ENCODE measurements around the gene TACR1. TPM values are rescaled to one million over a fixed set of nuclear protein-coding genes. Genes with fewer than 3 reads are reported as not detected.

The TACR1 gene
- polyA plus RNA-seq, 3 donors = 1.1 to 1.7 (median 1.3) TPM

DNA sequence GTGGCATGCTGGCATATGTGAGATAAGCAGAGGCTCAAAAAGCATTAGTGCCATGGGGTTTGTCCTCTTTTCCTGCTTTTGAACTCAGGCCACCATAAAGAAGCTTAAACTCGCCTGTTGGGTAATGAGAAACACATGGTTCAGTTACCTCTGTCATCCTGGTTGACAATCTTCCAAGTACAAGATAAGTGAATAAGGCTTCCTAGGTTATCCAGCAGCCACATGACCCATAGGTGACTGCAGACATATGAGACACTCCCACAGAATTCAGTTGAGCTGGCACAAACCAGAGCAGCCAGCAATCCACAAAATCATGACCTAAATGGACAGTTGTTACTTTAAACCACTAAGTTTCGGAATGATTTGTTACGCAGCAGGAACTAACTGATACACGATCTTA is 97.3 kb downstream of the TACR1 start:
- no peak for DNase-seq (ENCODE audit: extremely low read depth in 1 of 11, low read depth in 9 of 11, low spot score in 4 of 11)

- DNase-seq (ENCODE audit: extremely low read depth in 1 of 11, low read depth in 9 of 11, low spot score in 4 of 11) = no peak
These were observed 98.5 kb downstream of the TACR1 start for GRCh38 chr2:75100801-75101151.

GRCh38 chr2:75100011-75100800 is 99.1 kb downstream of the TACR1 start:
- DNase-seq (ENCODE audit: extremely low read depth in 1 of 11, low read depth in 9 of 11, low spot score in 4 of 11) = no peak

- no peak for DNase-seq (ENCODE audit: extremely low read depth in 1 of 11, low read depth in 9 of 11, low spot score in 4 of 11)
These were observed 99.8 kb downstream of the TACR1 start for GRCh38 chr2:75099521-75099922.

DNA sequence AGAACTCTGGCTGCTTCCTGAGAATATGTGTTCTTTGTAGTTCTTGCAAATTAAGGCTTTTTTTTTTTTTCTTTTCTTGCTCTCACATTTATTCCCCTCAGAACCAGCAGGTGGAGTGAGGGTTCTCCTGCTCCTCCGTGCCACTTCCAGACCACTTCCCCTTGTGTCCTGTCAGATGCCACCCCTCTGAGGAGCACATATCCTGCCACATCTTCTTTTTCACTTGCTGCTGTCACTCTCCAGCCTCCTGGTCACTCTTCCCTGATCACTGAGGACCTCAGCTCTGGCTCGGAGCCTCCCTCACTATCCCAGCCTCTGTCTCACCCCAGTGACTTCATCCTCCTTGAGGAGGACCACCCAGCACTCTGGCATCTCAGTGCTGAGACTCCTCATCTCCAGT is 100.5 kb downstream of the TACR1 start:
- no peak for DNase-seq (ENCODE audit: extremely low read depth in 1 of 11, low read depth in 9 of 11, low spot score in 4 of 11)

GRCh38 chr2:75097831-75098230 is 101.5 kb downstream of the TACR1 start:
- no peak for DNase-seq (ENCODE audit: extremely low read depth in 1 of 11, low read depth in 9 of 11, low spot score in 4 of 11)

DNA sequence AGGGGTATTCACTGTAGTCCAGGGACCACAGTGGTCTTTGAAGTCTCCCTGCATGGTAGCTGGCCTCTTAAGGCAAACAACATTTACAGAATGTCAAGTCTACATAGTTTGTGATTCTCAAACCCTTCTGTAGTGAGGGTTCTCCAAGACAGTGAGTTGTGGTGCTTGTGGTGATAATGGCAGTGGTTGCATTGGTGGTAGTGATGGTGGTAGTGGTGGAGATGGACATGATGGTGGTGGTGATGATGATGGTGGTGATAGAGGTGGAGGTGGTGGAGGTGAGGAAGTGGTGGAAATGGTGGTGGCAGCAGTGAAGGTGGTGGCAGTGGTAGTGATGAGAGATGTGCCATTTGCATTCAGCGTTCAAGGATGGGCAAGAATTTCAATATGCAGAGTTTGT is 104.9 kb downstream of the TACR1 start:
- no peak for DNase-seq (ENCODE audit: extremely low read depth in 1 of 11, low read depth in 9 of 11, low spot score in 4 of 11)

- no peak for DNase-seq (ENCODE audit: extremely low read depth in 1 of 11, low read depth in 9 of 11, low spot score in 4 of 11)
These were observed 108.4 kb downstream of the TACR1 start for GRCh38 chr2:75090770-75091515.

- DNase-seq (ENCODE audit: extremely low read depth in 1 of 11, low read depth in 9 of 11, low spot score in 4 of 11) = no peak
These were observed 109.8 kb downstream of the TACR1 start for GRCh38 chr2:75089471-75089870.

DNA sequence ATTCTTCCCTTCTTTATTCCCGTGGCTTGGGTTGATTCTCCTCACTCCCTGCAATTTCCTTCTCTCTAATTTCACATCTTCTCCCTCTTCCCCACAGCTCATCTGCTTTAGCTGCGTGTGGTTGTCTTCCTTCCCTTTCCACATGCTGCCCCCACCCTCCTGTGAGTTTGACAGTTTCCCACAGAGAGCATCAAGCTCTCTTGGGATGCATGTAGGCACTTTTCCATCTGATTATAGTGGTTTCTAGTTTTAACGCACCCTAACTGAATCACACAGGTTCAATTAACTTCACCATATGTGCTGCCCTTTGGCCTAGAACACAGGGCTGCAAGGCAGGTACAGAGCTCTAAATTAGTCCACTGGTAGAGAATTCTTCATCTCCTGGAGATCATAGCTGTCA is 110.5 kb downstream of the TACR1 start:
- no peak for DNase-seq (ENCODE audit: extremely low read depth in 1 of 11, low read depth in 9 of 11, low spot score in 4 of 11)

GRCh38 chr2:75087736-75088135 is 111.6 kb downstream of the TACR1 start:
- no peak for DNase-seq (ENCODE audit: extremely low read depth in 1 of 11, low read depth in 9 of 11, low spot score in 4 of 11)

DNA sequence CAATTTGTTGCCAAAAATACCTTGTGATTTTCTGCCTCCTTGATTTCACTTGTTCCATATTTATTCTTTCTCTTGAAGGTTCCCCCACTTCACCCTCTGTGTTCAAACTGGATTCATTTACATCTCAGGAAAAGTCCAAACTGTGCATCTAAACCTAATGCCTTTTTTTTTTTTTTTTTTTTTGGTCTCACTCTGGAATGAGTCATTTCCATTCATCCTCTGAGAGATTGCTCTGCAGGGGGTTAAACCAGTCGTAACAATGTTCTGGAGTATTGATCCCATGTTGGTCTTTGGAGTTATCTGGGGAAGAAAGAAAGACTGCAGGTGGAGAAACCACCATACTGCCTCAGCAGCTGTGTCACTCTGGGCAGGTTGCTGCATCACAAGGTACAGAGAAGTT is 119.7 kb downstream of the TACR1 start:
- no peak for DNase-seq (ENCODE audit: extremely low read depth in 1 of 11, low read depth in 9 of 11, low spot score in 4 of 11)

DNA sequence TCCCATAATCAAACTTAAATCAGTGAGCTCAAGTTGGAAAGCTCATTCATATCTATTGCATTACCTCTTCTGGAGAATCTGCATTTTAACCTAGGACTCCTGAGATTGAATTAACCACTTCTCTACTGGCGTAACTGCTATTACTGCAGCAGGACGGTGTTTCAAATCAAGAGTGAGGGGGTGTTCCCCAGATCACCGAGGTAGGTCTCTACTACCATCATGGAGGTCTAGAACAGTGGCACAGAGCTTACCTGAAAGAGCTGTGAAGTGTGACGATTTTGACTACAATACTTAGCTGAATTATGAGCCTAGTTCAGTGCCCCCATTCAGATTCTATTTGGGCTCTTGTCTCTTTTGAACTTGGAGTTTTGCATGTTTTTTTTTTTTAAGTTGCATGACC is 121.4 kb downstream of the TACR1 start:
- DNase-seq (ENCODE audit: extremely low read depth in 1 of 11, low read depth in 9 of 11, low spot score in 4 of 11) = no peak

DNA sequence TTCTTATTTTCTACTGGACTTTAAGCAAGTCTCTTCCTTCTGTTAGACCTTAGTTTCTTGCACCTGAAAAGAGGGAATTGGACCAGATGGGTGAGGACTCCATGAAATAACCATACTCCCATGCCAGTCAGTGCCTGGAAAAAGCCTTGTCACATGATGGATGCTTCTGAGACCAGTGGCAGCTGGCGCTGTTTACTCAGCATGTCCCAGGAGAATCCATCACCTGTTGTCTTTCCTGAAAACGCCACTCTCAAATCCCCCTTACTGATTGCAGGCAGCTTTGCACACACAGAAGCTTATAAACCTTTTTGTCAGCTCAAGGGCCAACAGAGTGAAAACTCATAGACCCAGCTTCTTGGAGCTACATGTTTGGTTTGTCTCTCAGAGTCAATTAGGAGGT is 123.2 kb downstream of the TACR1 start:
- DNase-seq (ENCODE audit: extremely low read depth in 1 of 11, low read depth in 9 of 11, low spot score in 4 of 11) = no peak

- no peak for DNase-seq (ENCODE audit: extremely low read depth in 1 of 11, low read depth in 9 of 11, low spot score in 4 of 11)
These were observed 124.6 kb downstream of the TACR1 start for GRCh38 chr2:75074708-75075107.

DNA sequence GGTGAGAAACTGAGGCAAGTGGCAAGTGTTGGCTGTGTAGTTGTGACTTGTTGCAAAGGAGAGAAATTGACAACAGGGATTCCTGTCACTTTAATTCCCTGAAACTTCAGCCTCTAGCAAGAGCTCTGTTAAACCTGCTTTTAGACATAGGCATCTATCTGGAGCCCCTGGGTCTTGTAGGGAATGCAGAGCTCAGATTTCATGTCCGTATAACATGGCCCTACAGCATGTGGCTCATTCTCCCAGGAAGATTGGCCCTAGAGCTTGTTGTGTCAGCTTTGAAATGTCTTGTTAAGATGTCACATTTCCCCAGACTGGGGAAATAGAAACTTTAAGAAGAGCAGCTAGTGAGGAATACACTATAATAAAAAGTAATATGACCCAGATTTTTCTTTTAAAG is 125.1 kb downstream of the TACR1 start:
- peak in 1 of 11 donors; percentile 9 for DNase-seq (ENCODE audit: extremely low read depth in 1 of 11, low read depth in 9 of 11, low spot score in 4 of 11)

DNA sequence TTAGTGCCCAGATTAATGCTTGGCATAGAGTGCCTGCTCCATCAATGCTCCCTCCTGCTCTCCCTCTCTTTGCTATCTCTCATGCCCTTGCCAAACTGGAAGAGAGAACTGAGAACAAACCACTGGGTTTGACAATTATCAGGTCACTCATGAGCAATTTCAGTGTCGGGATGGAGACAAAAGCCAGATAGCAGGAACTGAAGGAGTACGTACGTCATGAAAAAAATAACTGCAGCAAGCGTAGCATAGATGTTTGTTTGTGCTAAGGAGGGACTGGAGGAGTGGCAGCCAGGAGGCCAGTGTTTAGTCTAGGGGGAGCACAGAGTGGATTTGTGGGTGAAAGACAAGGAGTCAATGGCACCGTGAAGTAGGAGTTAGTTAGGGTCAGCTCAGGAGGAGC is 127.6 kb downstream of the TACR1 start:
- no peak for DNase-seq (ENCODE audit: extremely low read depth in 1 of 11, low read depth in 9 of 11, low spot score in 4 of 11)

- no peak for DNase-seq (ENCODE audit: extremely low read depth in 1 of 11, low read depth in 9 of 11, low spot score in 4 of 11)
These were observed 130.8 kb downstream of the TACR1 start for GRCh38 chr2:75068546-75068945.

DNA sequence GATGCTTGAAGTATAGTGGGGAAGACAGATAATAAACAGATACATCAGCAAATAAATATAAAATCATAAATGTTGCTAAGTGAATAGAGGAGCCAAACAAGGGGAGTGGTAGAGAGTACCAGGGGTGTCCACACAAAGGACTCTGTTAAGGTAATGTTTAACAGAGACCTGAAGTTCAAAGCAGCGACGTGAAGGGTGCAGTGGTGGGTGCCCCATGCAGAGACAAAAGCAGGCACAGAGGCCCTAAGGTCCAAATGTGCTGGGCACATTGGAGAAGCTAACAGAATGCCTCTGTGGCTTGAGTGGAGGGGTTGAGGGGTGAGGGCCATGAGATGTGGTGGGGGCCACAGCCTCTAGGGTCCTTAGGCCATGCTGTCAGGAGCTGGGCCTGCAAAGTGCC is 131.8 kb downstream of the TACR1 start:
- no peak for DNase-seq (ENCODE audit: extremely low read depth in 1 of 11, low read depth in 9 of 11, low spot score in 4 of 11)

DNA sequence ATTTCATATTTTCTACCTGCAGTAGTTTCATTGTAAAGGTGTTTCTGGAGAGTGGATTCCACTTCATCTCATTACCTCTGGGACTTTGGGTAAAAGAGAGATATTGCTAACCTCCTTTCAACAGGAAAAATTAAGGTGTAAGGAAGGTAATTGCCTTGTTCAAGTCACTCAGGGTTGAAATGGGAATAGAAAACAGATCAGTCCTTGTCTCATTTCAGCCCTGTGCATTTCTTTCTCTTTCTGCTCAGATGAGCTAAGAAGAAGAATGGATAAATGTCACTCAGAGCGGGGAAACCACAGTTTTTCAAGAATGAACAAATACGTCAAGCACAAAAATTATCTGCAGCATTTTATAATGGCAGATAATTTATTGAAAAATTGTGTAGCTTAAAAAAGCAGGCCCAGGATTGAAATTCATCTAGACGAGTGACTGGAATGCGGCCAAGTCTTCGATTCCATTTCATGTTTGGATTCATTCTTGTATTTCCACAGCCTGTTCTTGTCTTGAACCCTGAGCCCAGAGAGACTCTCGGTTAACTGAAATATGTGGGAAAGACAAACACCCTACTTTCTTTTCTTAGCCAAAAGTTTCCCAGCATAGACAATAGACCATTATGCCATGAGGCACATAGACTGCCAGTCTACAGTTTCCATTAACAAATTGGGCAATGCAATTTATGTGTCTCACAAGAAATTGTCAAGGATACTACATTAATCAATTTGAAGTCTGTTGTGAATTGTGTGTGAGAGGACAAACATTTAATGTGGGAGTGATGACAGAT is 133.0 kb downstream of the TACR1 start:
- no peak for DNase-seq (ENCODE audit: extremely low read depth in 1 of 11, low read depth in 9 of 11, low spot score in 4 of 11)
